VCaP (cell line): Measurements from ENCODE around the gene MTIF3.

ENCODE experiments used
- H3K27ac ChIP-seq: fragments of 450-650 bp; 2 replicates; pipeline ENCODE4 v1.5.1; 2017
- CTCF ChIP-seq: fragments of 450-650 bp; conservative IDR thresholded peaks from 2 replicates; pipeline ENCODE4 v1.5.1; 2017; ENCODE audit warnings: mild to moderate bottlenecking, moderate library complexity

The MTIF3 gene

DNA sequence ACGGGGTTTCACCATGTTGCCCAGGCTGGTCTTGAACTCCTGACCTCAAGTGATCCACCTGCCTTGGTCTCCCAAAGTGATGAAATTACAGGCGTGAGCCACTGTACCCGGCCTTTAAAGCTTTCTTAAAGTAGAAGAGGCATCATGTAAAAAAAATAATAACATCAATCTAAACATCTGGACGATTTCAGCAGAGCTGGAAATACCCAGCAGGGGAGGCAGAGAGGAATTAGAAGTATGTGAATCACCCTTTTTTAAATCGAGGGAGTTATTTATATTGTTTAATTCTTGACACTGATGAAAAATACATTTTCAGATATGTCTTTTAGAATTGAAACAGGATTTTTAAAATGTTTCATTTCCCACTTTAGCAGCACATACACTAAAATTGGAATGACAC is 37.4 kb upstream of the MTIF3 start:
- no peak for TF ChIP-seq CTCF
- H3K27ac ChIP-seq = no peak overlapping the region

- no peak overlapping the region for H3K27ac ChIP-seq
- TF ChIP-seq CTCF = no peak
Measured at GRCh38 chr13:27483421-27483820, 33.1 kb upstream of the MTIF3 start.

DNA sequence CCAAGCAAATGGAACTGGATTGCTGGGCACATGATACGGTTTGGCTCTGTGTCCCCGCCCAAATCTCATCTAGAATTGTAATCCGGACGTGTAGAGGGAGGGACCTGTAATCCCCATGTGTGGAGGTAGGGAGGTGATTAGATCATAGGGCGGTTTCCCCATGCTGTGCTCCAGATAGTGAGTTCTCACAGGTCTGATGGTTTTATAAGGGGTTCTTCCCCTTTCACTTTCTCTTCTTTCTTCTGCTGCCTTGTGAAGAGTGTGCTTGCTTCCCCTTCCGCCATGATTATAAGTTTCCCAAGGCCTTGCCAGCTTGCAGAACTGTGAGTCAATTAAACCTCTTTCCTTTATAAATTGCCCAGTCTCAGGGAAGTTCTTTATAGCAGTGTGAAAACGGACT is 32.6 kb upstream of the MTIF3 start:
- TF ChIP-seq CTCF = no peak
- no peak overlapping the region for H3K27ac ChIP-seq

DNA sequence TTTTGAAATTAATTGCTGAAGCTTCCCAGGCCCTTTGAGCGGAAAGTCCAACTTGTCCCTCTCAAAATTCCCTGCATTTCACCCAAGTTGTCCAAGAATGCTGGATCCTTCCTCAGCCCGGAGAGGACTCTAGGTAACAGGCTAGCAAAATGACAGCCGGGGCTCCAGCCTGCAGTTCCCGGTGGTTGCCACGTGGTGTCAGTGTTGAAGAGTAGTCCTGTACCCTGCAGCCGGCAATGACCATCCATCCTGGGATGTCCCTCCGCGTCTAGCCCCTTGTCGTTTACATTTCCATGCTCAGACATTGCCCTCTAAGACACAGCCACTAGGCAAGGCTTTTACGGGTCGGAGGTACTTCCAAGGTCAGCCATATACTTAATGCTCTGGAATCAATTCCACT is 31.4 kb upstream of the MTIF3 start:
- H3K27ac ChIP-seq = no peak overlapping the region
- peak; percentile 81 for TF ChIP-seq CTCF

DNA sequence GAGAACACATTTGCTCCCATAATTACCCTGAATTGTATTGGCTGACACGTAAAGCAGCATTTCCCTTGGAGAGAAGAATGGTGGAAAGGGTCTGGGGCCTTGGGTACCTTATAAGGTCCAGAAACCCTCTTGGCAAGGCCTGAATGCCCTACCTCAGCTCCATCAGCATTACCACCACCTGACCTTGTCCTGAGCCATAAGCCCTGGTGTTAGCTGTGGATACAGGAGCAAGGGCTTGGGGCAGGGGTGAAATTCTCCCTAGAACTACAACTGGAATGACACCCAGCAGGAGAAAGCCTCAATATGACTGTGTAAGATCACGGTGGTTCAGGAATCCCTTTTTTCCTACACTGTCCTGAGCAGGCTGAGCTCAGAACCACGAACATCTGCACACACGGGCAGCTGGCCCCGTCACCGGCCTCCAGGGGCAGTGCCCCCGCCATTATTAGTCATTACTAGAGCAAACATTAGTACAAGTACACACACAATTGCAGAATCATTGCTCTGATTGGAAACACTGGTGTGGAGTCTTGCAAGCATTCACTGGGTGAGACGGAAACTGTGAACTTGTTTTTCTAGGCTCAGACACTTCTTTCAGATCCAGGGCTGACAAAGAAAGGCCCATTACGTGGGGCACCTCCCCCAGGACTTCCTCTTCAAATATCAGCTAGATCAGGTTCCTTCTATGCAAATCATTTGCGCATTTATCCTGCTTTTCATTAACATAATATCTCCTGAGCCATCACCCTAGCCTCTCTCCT is 26.8 kb upstream of the MTIF3 start:
- H3K27ac ChIP-seq = peak overlapping the region; percentile 18; the same call in 1 of the 2 replicates

DNA sequence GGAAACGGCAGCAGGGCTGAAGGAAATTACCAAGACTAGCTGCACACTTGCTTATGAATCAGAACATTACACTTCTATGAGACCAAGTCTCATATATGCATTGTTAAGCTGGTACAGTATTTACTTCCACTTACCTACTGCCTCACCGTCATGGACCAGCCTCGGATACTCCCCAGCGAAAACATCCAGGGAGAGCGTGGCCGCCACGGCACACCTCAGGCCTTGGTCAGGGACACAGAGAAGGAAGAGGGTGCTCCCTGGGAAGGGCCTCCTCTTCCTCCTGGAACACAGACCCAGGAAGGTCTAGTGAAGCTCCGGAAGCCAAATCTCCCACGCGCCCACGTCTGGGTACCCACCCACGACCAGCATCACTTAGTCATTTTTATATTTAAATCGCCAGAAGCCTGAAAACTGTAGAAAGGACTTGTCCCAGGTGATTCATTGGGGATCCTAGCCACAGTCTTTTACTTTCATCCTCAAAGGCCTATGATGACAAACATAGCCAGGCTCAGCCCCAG is 24.4 kb upstream of the MTIF3 start:
- no peak overlapping the region for H3K27ac ChIP-seq
- no peak for TF ChIP-seq CTCF

More for the DNA sequence above, 26.8 kb upstream of the MTIF3 start:
- no peak for TF ChIP-seq CTCF

GRCh38 chr13:27472941-27473340 is 22.6 kb upstream of the MTIF3 start:
- TF ChIP-seq CTCF = no peak
- H3K27ac ChIP-seq = no peak overlapping the region
